SU-DHL-6 (cell line): Measurements from ENCODE around the gene PKDREJ.

Experiments
- H2AFZ ChIP-seq: fragments of 200-600 bp; sonication (generic); 2 replicates; pipeline ENCODE4 v1.6.1; 2014; ENCODE audit warnings: low read depth, mild to moderate bottlenecking, moderate library complexity, mixed read lengths, antibody characterized with exemption, low read length; ENCODE audit not compliant: severe bottlenecking
- H3F3A ChIP-seq: fragments of 200-600 bp; shearing (Covaris generic); 2 replicates; pipeline ENCODE4 v1.6.0; 2016; ENCODE audit warnings: antibody characterized with exemption, mild to moderate bottlenecking; ENCODE audit not compliant: insufficient read depth
- H3K27ac ChIP-seq: fragments of 200-600 bp; sonication (generic); 2 replicates; pipeline ENCODE4 v1.5.1; 2016; ENCODE audit warnings: low read depth, mild to moderate bottlenecking, low read length, moderate library complexity, mixed read lengths
- H3K27me3 ChIP-seq: fragments of 200-600 bp; sonication (generic), shearing (Covaris generic); 2 replicates; pipeline ENCODE4 v1.6.0; 2014; ENCODE audit warnings: mild to moderate bottlenecking, low read length
- H3K36me3 ChIP-seq: fragments of 200-600 bp; sonication (generic); 2 replicates; pipeline ENCODE4 v1.6.1; 2014; ENCODE audit warnings: mild to moderate bottlenecking, low read length, mixed read lengths
- H3K4me2 ChIP-seq: fragments of 300-600, 200-600 bp; shearing (Covaris generic), sonication (generic); 2 replicates; pipeline ENCODE4 v1.6.0; 2014; ENCODE audit warnings: low read length, low read depth, mild to moderate bottlenecking; ENCODE audit not compliant: poor library complexity, severe bottlenecking
- H3K4me3 ChIP-seq: fragments of 200-600 bp; sonication (generic); 2 replicates; pipeline ENCODE4 v1.5.1; 2014; ENCODE audit warnings: antibody characterized with exemption, low read length, mild to moderate bottlenecking, mixed read lengths; ENCODE audit not compliant: insufficient read depth, poor library complexity, severe bottlenecking
- H3K79me2 ChIP-seq: fragments of 200-600 bp; sonication (generic); 2 replicates; pipeline ENCODE4 v1.6.1; 2014; ENCODE audit warnings: mild to moderate bottlenecking, low read length, moderate library complexity; ENCODE audit not compliant: insufficient read depth
- H3K9ac ChIP-seq: fragments of 200-600 bp; sonication (generic); 2 replicates; pipeline ENCODE4 v1.7.0; 2014; ENCODE audit warnings: mild to moderate bottlenecking, low read length
- H3K9me2 ChIP-seq: fragments of 200-600 bp; sonication (generic); replicated peaks from 2 replicates; pipeline ENCODE4 v1.6.1; 2014; ENCODE audit warnings: low read length; ENCODE audit not compliant: insufficient read depth
- H3K9me3 ChIP-seq: fragments of 200-600 bp; sonication (generic); 2 replicates; pipeline ENCODE4 v1.6.1; 2014; ENCODE audit warnings: low read length, mixed read lengths; ENCODE audit not compliant: insufficient read depth
- H4K20me1 ChIP-seq: fragments of 200-600 bp; sonication (generic); 2 replicates; pipeline ENCODE4 v1.6.1; 2014; ENCODE audit warnings: low read depth, mild to moderate bottlenecking, antibody characterized with exemption, low read length, moderate library complexity, mixed read lengths
- EZH2phosphoT487 ChIP-seq: fragments of 200-600 bp; sonication (generic), shearing (Covaris generic); conservative IDR thresholded peaks from 2 replicates; pipeline ENCODE4 v1.6.1; 2018; ENCODE audit warnings: mild to moderate bottlenecking, antibody characterized with exemption, low read length, moderate library complexity, mixed read lengths
- TF ChIP-seq, protein P1 (sequence below): fragments of 200-600 bp; sonication (generic); IDR thresholded peaks from one replicate; pipeline ENCODE4 v1.5.1; 2017; ENCODE audit warnings: antibody characterized with exemption, mild to moderate bottlenecking, low read length, moderate library complexity; ENCODE audit not compliant: insufficient read depth, poor library complexity, severe bottlenecking

Gene PKDREJ

DNA sequence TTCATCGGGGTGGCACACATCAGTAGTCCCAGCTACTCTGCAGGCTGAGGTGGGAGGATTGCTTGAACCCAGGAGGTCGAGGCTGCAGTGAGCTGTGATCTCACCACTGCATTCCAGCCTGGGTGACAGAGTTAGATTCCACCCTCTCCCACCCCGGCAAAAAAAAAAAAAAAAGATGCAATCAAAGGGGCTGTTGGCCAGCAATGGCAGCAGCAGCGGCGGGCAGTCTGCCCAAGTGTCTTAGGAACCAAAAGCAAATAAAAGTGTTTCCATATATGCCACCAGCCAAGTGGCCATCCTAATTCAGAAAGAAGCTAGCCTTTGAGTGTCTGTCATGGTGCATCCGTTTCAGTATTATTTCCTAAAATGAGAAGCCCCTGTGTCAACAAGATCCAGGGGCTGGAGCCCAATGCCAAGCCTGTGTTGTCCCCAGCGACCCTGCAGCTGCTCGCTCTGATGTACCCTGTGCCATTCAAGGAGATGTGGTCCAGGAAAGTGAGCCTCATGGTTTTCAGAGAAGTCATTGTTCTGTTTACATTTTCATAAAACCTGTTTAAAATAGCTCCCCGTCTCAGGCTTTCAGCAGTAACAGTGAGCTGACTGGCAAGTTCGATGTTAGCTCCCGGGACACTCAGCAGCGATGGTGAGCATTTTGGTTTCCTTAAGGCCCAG is 25.6 kb downstream of the PKDREJ start:
- no peak overlapping the region for H3K4me2 ChIP-seq
- H3K9ac ChIP-seq = no peak overlapping the region
- H3K27ac ChIP-seq = no peak overlapping the region
- H3F3A ChIP-seq = no peaks in the 10 kb centered on the region
- H4K20me1 ChIP-seq = no peaks in the 10 kb centered on the region
- H3K79me2 ChIP-seq = no peaks in the 10 kb centered on the region
- no peak overlapping the region for H2AFZ ChIP-seq
- no peak overlapping the region for H3K4me3 ChIP-seq
- TF ChIP-seq, protein P1, sequence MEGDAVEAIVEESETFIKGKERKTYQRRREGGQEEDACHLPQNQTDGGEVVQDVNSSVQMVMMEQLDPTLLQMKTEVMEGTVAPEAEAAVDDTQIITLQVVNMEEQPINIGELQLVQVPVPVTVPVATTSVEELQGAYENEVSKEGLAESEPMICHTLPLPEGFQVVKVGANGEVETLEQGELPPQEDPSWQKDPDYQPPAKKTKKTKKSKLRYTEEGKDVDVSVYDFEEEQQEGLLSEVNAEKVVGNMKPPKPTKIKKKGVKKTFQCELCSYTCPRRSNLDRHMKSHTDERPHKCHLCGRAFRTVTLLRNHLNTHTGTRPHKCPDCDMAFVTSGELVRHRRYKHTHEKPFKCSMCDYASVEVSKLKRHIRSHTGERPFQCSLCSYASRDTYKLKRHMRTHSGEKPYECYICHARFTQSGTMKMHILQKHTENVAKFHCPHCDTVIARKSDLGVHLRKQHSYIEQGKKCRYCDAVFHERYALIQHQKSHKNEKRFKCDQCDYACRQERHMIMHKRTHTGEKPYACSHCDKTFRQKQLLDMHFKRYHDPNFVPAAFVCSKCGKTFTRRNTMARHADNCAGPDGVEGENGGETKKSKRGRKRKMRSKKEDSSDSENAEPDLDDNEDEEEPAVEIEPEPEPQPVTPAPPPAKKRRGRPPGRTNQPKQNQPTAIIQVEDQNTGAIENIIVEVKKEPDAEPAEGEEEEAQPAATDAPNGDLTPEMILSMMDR = no peak
- no peak for TF ChIP-seq EZH2phosphoT487
- no peaks in the 10 kb centered on the region for H3K36me3 ChIP-seq
- H3K9me2 ChIP-seq = no peaks in the 10 kb centered on the region
- H3K9me3 ChIP-seq = no peaks in the 10 kb centered on the region
- H3K27me3 ChIP-seq = no peaks in the 10 kb centered on the region

DNA sequence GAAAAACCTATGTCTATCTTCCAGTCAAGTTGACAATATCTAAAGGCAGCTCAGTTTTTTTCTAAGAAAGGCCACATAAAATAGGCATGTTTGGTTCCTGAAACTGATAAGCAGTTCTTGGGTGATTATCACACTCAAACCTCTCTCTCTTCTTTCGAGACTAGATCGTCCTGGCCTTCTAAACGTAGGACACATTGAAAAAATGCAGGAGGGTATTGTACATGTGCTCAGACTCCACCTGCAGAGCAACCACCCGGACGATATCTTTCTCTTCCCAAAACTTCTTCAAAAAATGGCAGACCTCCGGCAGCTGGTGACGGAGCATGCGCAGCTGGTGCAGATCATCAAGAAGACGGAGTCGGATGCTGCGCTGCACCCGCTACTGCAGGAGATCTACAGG is 28.2 kb downstream of the PKDREJ start:
- H3K9me3 ChIP-seq = no peaks in the 10 kb centered on the region
- no peak overlapping the region for H3K9ac ChIP-seq
- H3K79me2 ChIP-seq = no peaks in the 10 kb centered on the region
- H3K27ac ChIP-seq = no peak overlapping the region
- no peaks in the 10 kb centered on the region for H3K36me3 ChIP-seq
- H2AFZ ChIP-seq = no peak overlapping the region
- H4K20me1 ChIP-seq = no peaks in the 10 kb centered on the region
- TF ChIP-seq, protein P1 = no peak
- TF ChIP-seq EZH2phosphoT487 = no peak
- H3K27me3 ChIP-seq = no peaks in the 10 kb centered on the region
- no peaks in the 10 kb centered on the region for H3F3A ChIP-seq
- H3K4me2 ChIP-seq = no peak overlapping the region
- H3K9me2 ChIP-seq = no peaks in the 10 kb centered on the region
- no peak overlapping the region for H3K4me3 ChIP-seq

DNA sequence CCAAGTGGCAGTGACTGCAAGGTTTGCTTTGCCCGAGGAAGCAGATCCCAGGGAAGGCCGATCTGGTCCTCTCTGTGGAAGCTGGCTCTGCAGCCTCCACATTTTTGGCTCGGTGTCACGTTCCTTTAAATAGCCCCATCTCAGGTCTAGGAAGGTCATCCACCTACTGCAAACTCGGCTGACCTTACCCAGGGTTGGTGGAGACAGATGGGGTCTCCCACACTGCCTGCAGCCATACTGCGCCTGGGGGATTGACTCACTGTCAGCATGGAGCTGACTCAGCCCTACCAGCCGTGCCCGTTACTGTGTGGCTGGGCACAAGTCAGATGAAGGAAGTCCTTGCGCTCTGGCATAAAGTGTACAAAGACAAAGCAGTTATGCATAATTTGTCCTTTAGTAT is 29.9 kb downstream of the PKDREJ start:
- Histone ChIP-seq H3F3A (no peaks in the 10 kb centered on the region), H3K27ac (no peak overlapping the region), H3K4me3 (no peak overlapping the region), H3K9me3 (no peaks in the 10 kb centered on the region), H2AFZ (no peak overlapping the region), H3K9me2 (no peaks in the 10 kb centered on the region), H4K20me1 (no peaks in the 10 kb centered on the region), H3K36me3 (no peaks in the 10 kb centered on the region), H3K9ac (no peak overlapping the region), H3K27me3 (no peaks in the 10 kb centered on the region), H3K4me2 (no peak overlapping the region), H3K79me2 (no peaks in the 10 kb centered on the region)
- TF ChIP-seq, protein P1 = no peak
- no peak for TF ChIP-seq EZH2phosphoT487
